PC-9 (cell line): ENCODE results near the gene BZW2. TPM values are rescaled to one million over a fixed set of nuclear protein-coding genes. Genes with fewer than 3 reads are reported as not detected.

Experiments
- BruUV-seq: library from RNA; stranded (reverse); fragments of 400-500 nt; replicated peaks from 2 replicates; lab custom pipeline; 2021; lab: Mats Ljungman, UMichigan
- CTCF ChIA-PET: fragments of 300-600 bp; sonication (Branson Sonifier 250); formaldehyde crosslinking; loops from one replicate; lab custom pipeline; 2022; ENCODE audit warnings: antibody characterized with exemption; lab: Charles Lee
- POLR2A ChIA-PET: fragments of 300-600 bp; sonication (Branson Sonifier 250); formaldehyde crosslinking; loops from one replicate; lab custom pipeline; 2022; ENCODE audit warnings: antibody characterized with exemption; ENCODE audit not compliant: unreplicated experiment; lab: Charles Lee
- DNase-seq, 2 experiments: peaks; one replicate each; pipeline versions ENCODE4 v3.0.0 to v3.0.0-alpha.2; 2015 to 2022; ENCODE audit warnings: mixed read lengths in 1 of 2
- H2AFZ ChIP-seq: fragments of 200-600 bp; sonication (generic); 2 replicates; pipeline ENCODE4 v1.8.1; 2017; ENCODE audit warnings: antibody characterized with exemption
- H3F3A ChIP-seq: fragments of 200-600 bp; sonication (generic); 2 replicates; pipeline ENCODE4 v1.8.1; 2017; ENCODE audit warnings: antibody characterized with exemption, mild to moderate bottlenecking, low read depth; ENCODE audit not compliant: insufficient read depth
- H3K27ac ChIP-seq: fragments of 200-600 bp; sonication (generic); 2 replicates; pipeline ENCODE4 v1.6.1; 2016; ENCODE audit warnings: mixed run types
- H3K27me3 ChIP-seq: fragments of 200-600 bp; sonication (generic); 2 replicates; pipeline ENCODE4 v1.6.1; 2016; ENCODE audit warnings: low read depth, mixed run types; ENCODE audit not compliant: insufficient read depth
- H3K36me3 ChIP-seq: fragments of 200-600 bp; sonication (generic); 2 replicates; pipeline ENCODE4 v1.6.1; 2016; ENCODE audit warnings: low read depth, mixed run types
- H3K4me1 ChIP-seq: fragments of 200-600 bp; sonication (generic); replicated peaks from 2 replicates; pipeline ENCODE4 v1.6.1; 2016; ENCODE audit warnings: mixed run types; ENCODE audit not compliant: insufficient read depth
- H3K4me2 ChIP-seq: fragments of 200-600 bp; sonication (generic); 2 replicates; pipeline ENCODE4 v1.6.1; 2017; ENCODE audit warnings: mixed run types
- H3K4me3 ChIP-seq: fragments of 200-600 bp; sonication (generic); 2 replicates; pipeline ENCODE4 v1.6.1; 2016; ENCODE audit warnings: mixed run types
- H3K79me2 ChIP-seq: fragments of 200-600 bp; sonication (generic); 2 replicates; pipeline ENCODE4 v1.6.1; 2017; ENCODE audit warnings: low read depth, mixed run types
- H3K9me2 ChIP-seq: fragments of 200-600 bp; sonication (generic); 2 replicates; pipeline ENCODE4 v1.8.1; 2017; ENCODE audit warnings: mild to moderate bottlenecking; ENCODE audit not compliant: insufficient read depth
- H3K9me3 ChIP-seq: fragments of 200-600 bp; sonication (generic); 2 replicates; pipeline ENCODE4 v1.8.1; 2016; ENCODE audit warnings: low read depth; ENCODE audit not compliant: insufficient read depth
- H4K20me1 ChIP-seq: fragments of 200-600 bp; sonication (generic); 2 replicates; pipeline ENCODE4 v1.8.1; 2017; ENCODE audit not compliant: insufficient read depth
- EZH2 ChIP-seq: fragments of 200-600 bp; sonication (generic); IDR thresholded peaks from 2 replicates; pipeline ENCODE4 v1.8.0; 2017; ENCODE audit warnings: antibody characterized with exemption, low read depth
- intact Hi-C: fragments of 100-400 bp; cut with micrococcal nuclease; formaldehyde crosslinking; loops from one replicate; pipeline ENCODE4 v1.10.0; 2022; ENCODE audit not compliant: unreplicated experiment
- total RNA-seq: library from RNA; stranded (reverse); gene quantifications from 2 replicates; pipeline ENCODE4 v1.2.3, GENCODE V29; 2021
- TF ChIP-seq, protein P1 (sequence below): fragments of 200-600 bp; sonication (generic); conservative IDR thresholded peaks from 2 replicates; pipeline ENCODE4 v1.6.1; 2017; ENCODE audit warnings: mixed run types, antibody characterized with exemption, mild to moderate bottlenecking, moderate library complexity

BZW2 gene
- total RNA-seq, 1 experiment from 2014 or later, result 93.7 TPM

DNA sequence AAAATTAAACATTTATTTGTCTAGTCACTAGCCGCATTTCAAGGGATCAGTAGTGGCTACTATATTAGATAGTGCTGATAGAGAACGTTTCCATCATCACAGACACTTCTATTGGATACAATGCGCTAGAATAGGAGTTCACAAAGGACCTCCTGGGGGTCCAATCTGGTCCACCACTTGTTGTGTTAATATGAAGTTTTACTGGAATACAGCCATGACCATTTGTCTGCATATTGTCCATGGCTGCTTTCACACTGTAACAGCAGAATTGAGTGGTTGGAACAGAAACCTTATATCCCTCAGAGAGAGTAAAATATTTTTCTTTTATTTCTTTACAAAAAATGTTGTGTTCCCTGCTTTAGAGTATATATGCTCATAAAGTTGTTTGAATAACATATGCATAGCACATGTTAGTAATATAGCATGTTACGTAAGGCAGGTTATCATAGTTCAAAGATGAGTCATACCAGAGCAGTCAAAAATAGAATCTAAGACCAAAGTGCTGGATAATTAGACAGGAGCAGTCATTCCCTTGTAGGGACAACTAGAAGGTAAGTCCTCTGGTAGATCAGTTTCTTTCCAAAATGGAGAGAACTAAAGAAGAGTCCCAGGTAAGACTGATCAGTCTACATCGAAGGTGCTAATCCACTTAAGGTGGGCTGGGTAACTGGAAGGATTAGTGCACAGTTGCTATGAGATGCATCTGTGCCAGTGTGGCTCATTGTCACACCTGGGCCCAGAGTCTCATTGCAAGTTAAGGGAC, 14.9 kb downstream of the BZW2 start:
- DNase-seq, result peak in 1 of 2 experiments; percentile 92

DNA sequence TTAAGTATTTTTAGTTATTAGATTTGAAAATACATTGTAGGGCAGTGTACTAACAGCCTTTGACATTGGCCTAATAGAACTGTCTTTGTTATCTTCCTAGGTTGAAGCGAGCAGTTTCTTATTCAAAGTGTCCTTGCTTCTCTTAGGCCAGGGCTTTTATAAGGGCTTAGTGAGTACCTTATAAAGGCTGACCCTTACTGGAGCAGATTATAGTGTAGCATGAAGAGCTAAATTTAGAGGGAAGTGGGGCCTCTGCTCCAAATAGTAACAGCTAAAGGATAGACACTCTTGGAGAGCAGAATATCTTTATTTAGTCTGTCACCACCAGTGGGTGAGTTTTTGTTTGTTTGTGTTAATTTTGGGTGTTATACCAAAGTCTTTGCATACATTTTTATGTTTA, 15.9 kb downstream of the BZW2 start:
- Histone ChIP-seq H2AFZ (no peak overlapping the region), H3K79me2 (peaks cover 88% of the 10 kb centered on the region), H3K9me3 (peaks cover 2% of the 10 kb centered on the region; the same call in 1 of the 2 replicates), H3K27me3 (no peaks in the 10 kb centered on the region), H3K36me3 (peaks cover 55% of the 10 kb centered on the region), H4K20me1 (no peaks in the 10 kb centered on the region), H3K9me2 (no peaks in the 10 kb centered on the region), H3K4me1 (peaks cover 54% of the 10 kb centered on the region), H3K4me3 (no peak overlapping the region), H3F3A (peaks cover 24% of the 10 kb centered on the region), H3K27ac (no peak overlapping the region), H3K4me2 (no peak overlapping the region)
- BruUV-seq, result TSS peak; percentile 10
- DNase-seq, result no peak
- ChIA-PET CTCF (no interaction called here), POLR2A (interaction anchor here (0.5 kb wide), 1 partner anchor 1495 kb away, joined by 3 read pairs; no protein-coding TSS in a partner anchor)
- intact Hi-C loops, result no loop called here
- TF ChIP-seq, protein P1, sequence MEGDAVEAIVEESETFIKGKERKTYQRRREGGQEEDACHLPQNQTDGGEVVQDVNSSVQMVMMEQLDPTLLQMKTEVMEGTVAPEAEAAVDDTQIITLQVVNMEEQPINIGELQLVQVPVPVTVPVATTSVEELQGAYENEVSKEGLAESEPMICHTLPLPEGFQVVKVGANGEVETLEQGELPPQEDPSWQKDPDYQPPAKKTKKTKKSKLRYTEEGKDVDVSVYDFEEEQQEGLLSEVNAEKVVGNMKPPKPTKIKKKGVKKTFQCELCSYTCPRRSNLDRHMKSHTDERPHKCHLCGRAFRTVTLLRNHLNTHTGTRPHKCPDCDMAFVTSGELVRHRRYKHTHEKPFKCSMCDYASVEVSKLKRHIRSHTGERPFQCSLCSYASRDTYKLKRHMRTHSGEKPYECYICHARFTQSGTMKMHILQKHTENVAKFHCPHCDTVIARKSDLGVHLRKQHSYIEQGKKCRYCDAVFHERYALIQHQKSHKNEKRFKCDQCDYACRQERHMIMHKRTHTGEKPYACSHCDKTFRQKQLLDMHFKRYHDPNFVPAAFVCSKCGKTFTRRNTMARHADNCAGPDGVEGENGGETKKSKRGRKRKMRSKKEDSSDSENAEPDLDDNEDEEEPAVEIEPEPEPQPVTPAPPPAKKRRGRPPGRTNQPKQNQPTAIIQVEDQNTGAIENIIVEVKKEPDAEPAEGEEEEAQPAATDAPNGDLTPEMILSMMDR, result no peak
- no peak for TF ChIP-seq EZH2

More for the DNA sequence above, 14.9 kb downstream of the BZW2 start:
- H3K9me3 ChIP-seq, result peaks cover 2% of the 10 kb centered on the region; the same call in 1 of the 2 replicates
- H3K4me3 ChIP-seq, result peak overlapping the region; percentile 20; the same call in 1 of the 2 replicates
- H3K27ac ChIP-seq, result peak overlapping the region; percentile 50
- no TSS peak for BruUV-seq
- intact Hi-C loops, result no loop called here
- H3K79me2 ChIP-seq, result peaks cover 98% of the 10 kb centered on the region
- peaks cover 19% of the 10 kb centered on the region for H3F3A ChIP-seq
- peaks cover 52% of the 10 kb centered on the region for H3K4me1 ChIP-seq
- ChIA-PET POLR2A (no interaction called here), CTCF (interaction anchor here (0.7 kb wide), 1 partner anchor 96 kb away, joined by 5 read pairs; no protein-coding TSS in a partner anchor)
- no peaks in the 10 kb centered on the region for H3K27me3 ChIP-seq
- no peak for TF ChIP-seq EZH2
- TF ChIP-seq, protein P1, result no peak
- H3K9me2 ChIP-seq, result no peaks in the 10 kb centered on the region
- H4K20me1 ChIP-seq, result no peaks in the 10 kb centered on the region; the same call in 1 of the 2 replicates
- peak overlapping the region; percentile 51 for H3K4me2 ChIP-seq
- no peak overlapping the region for H2AFZ ChIP-seq
- peaks cover 56% of the 10 kb centered on the region for H3K36me3 ChIP-seq

DNA sequence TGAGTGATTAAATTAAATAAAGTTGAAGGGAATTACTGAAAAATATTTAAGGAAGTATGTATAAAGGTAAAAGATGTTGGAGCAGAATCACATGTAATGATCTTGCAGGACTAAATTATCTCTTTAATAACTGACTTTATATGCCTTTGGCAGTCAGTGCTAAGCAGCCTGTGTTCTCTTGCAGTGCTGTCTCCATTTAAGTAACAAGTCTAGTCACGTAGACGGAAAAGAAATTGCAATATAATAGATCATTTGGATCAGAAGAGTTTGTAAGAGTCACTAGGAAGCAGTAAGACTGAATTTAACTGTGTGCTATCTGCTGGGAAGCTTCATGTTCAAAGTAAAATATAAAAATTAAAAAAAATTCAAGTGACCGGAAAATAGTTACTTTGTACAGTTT, 21.4 kb downstream of the BZW2 start:
- BruUV-seq, result no TSS peak
- H3K36me3 ChIP-seq, result peaks cover 76% of the 10 kb centered on the region
- ChIA-PET CTCF (interaction anchor here (0.5 to 1.0 kb wide), 3 partner anchors 14 to 103 kb away, joined by 3 to 4 read pairs (median 3); no protein-coding TSS in a partner anchor), POLR2A (interaction anchor here (0.6 to 1.5 kb wide), 7 partner anchors 9 to 1919 kb away, joined by 3 to 19 read pairs (median 6); partner anchors contain the start of genes ANKMY2 and BZW2)
- no peak for DNase-seq
- TF ChIP-seq EZH2, result no peak
- TF ChIP-seq, protein P1, result no peak
- intact Hi-C loops, result no loop called here
- no peak overlapping the region for H3K4me3 ChIP-seq
- peak overlapping the region; percentile 82 for H3K27ac ChIP-seq
- no peaks in the 10 kb centered on the region for H3K27me3 ChIP-seq
- no peaks in the 10 kb centered on the region for H3K9me2 ChIP-seq
- H3K79me2 ChIP-seq, result peaks cover 75% of the 10 kb centered on the region
- H3F3A ChIP-seq, result peaks cover 31% of the 10 kb centered on the region
- H2AFZ ChIP-seq, result no peak overlapping the region
- peaks cover 44% of the 10 kb centered on the region for H3K4me1 ChIP-seq
- no peaks in the 10 kb centered on the region for H4K20me1 ChIP-seq
- H3K4me2 ChIP-seq, result peak overlapping the region; percentile 61
- peaks cover 11% of the 10 kb centered on the region; the same call in 1 of the 2 replicates for H3K9me3 ChIP-seq
